LNCAP (cell line): Measurements from ENCODE around the gene FLNC.

Source experiments
- CTCF ChIP-seq: fragments of 450-650 bp; IDR thresholded peaks from 2 replicates; pipeline ENCODE4 v1.5.1; 2017; ENCODE audit warnings: mild to moderate bottlenecking

Gene FLNC

GRCh38 chr7:128795129-128795528 lies 35.1 kb upstream of the FLNC start:
- TF ChIP-seq CTCF, result no peak

GRCh38 chr7:128796327-128796726 lies 33.9 kb upstream of the FLNC start:
- no peak for TF ChIP-seq CTCF

- no peak for TF ChIP-seq CTCF
These were observed 30.8 kb upstream of the FLNC start for GRCh38 chr7:128799451-128799850.

- no peak for TF ChIP-seq CTCF
These were observed 29.6 kb upstream of the FLNC start for GRCh38 chr7:128800567-128800966.

- no peak for TF ChIP-seq CTCF
These were observed 29.2 kb upstream of the FLNC start for GRCh38 chr7:128801003-128801402.

GRCh38 chr7:128801667-128802418 lies 28.4 kb upstream of the FLNC start:
- no peak for TF ChIP-seq CTCF

GRCh38 chr7:128804484-128804883 lies 25.7 kb upstream of the FLNC start:
- no peak for TF ChIP-seq CTCF

GRCh38 chr7:128805225-128805624 lies 25.0 kb upstream of the FLNC start:
- no peak for TF ChIP-seq CTCF
